GM12865 (cell line): Measurements from ENCODE around the gene STK24.

Source experiments
- DNase-seq: peaks from one replicate; pipeline ENCODE4 v3.0.0; 2010; ENCODE audit warnings: low read depth
- H3K4me3 ChIP-seq: 2 replicates; pipeline ENCODE4 v1.5.1; 2011; ENCODE audit warnings: mild to moderate bottlenecking, low read depth, low read length, control low read depth
- CTCF ChIP-seq: IDR thresholded peaks from 2 replicates; pipeline ENCODE4 v1.5.1; 2011; ENCODE audit warnings: low read length, control low read depth, low read depth, inconsistent platforms; ENCODE audit not compliant: insufficient read depth; ENCODE audit errors: missing control alignments

The STK24 gene

GRCh38 chr13:98397221-98397620 is 179.7 kb downstream of the STK24 start:
- DNase-seq: no peak
- TF ChIP-seq CTCF: no peak
- no peak overlapping the region for H3K4me3 ChIP-seq

- TF ChIP-seq CTCF: no peak
- no peak for DNase-seq
- no peak overlapping the region for H3K4me3 ChIP-seq
These were observed 180.7 kb downstream of the STK24 start for GRCh38 chr13:98396071-98396710.
